Breast epithelium (tissue), 3 donors: ENCODE data around the gene P2RY6.

Experiments
- CTCF ChIP-seq, 3 donors: fragments of 450-650 bp; IDR thresholded peaks; one replicate each; pipeline ENCODE4 v1.5.1; 2016 to 2017; ENCODE audit warnings: antibody characterized with exemption in 3 of 3, mild to moderate bottlenecking in 3 of 3, moderate library complexity in 3 of 3
- POLR2AphosphoS5 ChIP-seq, 3 donors: sonication (generic); formaldehyde crosslinking; IDR thresholded peaks; one replicate each; pipeline ENCODE4 v1.6.1; 2017; ENCODE audit warnings: antibody characterized with exemption in 3 of 3

DNA sequence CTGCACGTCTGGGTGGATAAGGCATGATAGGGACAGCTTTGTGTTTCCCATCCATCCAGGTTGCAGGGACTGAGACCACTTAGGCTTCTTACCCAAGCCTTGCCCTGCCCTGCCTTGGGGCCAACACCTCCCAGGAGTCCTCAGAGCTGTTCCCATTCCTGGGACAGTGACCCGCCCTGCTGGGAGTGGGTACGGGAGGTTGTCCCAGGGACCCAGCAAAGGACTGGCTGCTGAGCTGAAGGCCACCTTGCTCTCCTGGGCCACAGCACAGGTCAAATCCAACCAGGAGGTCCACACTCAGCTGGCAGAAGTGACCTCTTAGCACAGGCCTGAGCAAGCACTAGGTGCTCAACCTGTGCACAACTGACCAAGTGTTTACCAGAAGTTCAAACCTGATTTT is 19.1 kb downstream of the P2RY6 start:
- no peak for TF ChIP-seq CTCF (IDR thresholded peaks at IDR 0.05)
- TF ChIP-seq POLR2AphosphoS5 (IDR thresholded peaks at IDR 0.05), result no peak
